OCI-LY7 (cell line): ENCODE results near the gene RCBTB2.

Source experiments
- EZH2phosphoT487 ChIP-seq: fragments of 200-600 bp; sonication (generic); IDR thresholded peaks from 2 replicates; pipeline ENCODE4 v1.6.1; 2018; ENCODE audit warnings: low read depth, borderline replicate concordance, mild to moderate bottlenecking, mixed run types, antibody characterized with exemption, low read length, moderate library complexity, mixed read lengths
- TF ChIP-seq, protein P1 (sequence below): fragments of 200-600 bp; sonication (generic); conservative IDR thresholded peaks from 2 replicates; pipeline ENCODE4 v1.5.1; 2014; ENCODE audit warnings: mild to moderate bottlenecking, antibody characterized with exemption, low read length, moderate library complexity, mixed read lengths

GRCh38 chr13:48456546-48456945 lies 76.3 kb downstream of the RCBTB2 start:
- TF ChIP-seq, protein P1, sequence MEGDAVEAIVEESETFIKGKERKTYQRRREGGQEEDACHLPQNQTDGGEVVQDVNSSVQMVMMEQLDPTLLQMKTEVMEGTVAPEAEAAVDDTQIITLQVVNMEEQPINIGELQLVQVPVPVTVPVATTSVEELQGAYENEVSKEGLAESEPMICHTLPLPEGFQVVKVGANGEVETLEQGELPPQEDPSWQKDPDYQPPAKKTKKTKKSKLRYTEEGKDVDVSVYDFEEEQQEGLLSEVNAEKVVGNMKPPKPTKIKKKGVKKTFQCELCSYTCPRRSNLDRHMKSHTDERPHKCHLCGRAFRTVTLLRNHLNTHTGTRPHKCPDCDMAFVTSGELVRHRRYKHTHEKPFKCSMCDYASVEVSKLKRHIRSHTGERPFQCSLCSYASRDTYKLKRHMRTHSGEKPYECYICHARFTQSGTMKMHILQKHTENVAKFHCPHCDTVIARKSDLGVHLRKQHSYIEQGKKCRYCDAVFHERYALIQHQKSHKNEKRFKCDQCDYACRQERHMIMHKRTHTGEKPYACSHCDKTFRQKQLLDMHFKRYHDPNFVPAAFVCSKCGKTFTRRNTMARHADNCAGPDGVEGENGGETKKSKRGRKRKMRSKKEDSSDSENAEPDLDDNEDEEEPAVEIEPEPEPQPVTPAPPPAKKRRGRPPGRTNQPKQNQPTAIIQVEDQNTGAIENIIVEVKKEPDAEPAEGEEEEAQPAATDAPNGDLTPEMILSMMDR, result no peak
- TF ChIP-seq EZH2phosphoT487, result no peak
